CD14-positive monocyte (primary cell): ENCODE data around the gene AGPAT3. TPM values are rescaled to one million over a fixed set of nuclear protein-coding genes. Genes with fewer than 3 reads are reported as not detected.

Experiments
- DNase-seq, 3 donors: peaks; one replicate each; pipeline ENCODE4 v3.0.0-alpha.2; 2011 to 2022
- H2AFZ ChIP-seq: 2 replicates; pipeline ENCODE4 v1.6.0; 2012; ENCODE audit warnings: mild to moderate bottlenecking, low read depth, low read length, inconsistent platforms; ENCODE audit not compliant: insufficient read depth, poor library complexity, severe bottlenecking
- H3K27ac ChIP-seq, 2 donors: 1 replicate in 1 of 2; 2 replicates in 1 of 2; pipeline ENCODE4 v1.5.1; 2012 to 2013; ENCODE audit warnings: low read length in 2 of 2, control low read depth in 1 of 2, inconsistent platforms in 1 of 2, low read depth in 1 of 2, mild to moderate bottlenecking in 1 of 2
- H3K27me3 ChIP-seq, 2 donors: one replicate each; pipeline versions ENCODE4 v1.6.0 to v1.6.1; 2011 to 2013; ENCODE audit warnings: low read length in 2 of 2; ENCODE audit not compliant: control insufficient read depth in 2 of 2, insufficient read depth in 2 of 2
- H3K36me3 ChIP-seq, 2 donors: replicated peaks in 1 of 2; 1 replicate in 1 of 2; 2 replicates in 1 of 2; pipeline versions ENCODE4 v1.5.1 to v1.6.1; 2012 to 2013; ENCODE audit warnings: low read length in 2 of 2, control low read depth in 1 of 2, inconsistent platforms in 1 of 2, mild to moderate bottlenecking in 1 of 2; ENCODE audit not compliant: insufficient read depth in 2 of 2, control insufficient read depth in 1 of 2
- H3K4me1 ChIP-seq, 2 donors: 1 replicate in 1 of 2; 2 replicates in 1 of 2; pipeline versions ENCODE4 v1.5.1 to v1.6.1; 2012 to 2013; ENCODE audit warnings: low read length in 2 of 2, control low read depth in 1 of 2, inconsistent platforms in 1 of 2, mild to moderate bottlenecking in 1 of 2, moderate library complexity in 1 of 2; ENCODE audit not compliant: insufficient read depth in 2 of 2, control insufficient read depth in 1 of 2
- H3K4me2 ChIP-seq: replicated peaks from 2 replicates; pipeline ENCODE3; 2012; ENCODE audit warnings: low read length, moderate library complexity, mild to moderate bottlenecking; ENCODE audit not compliant: poor library complexity, severe bottlenecking; ENCODE audit errors: extremely low read depth
- H3K4me3 ChIP-seq, 3 experiments: fragments of 200-600 bp in 1 of 3; sonication (generic) in 1 of 3; replicated peaks in 1 of 3; 1 replicate in 2 of 3; 2 replicates in 1 of 3; pipeline ENCODE4 v1.5.1; 2011 to 2013; ENCODE audit warnings: low read length in 3 of 3, mild to moderate bottlenecking in 3 of 3, control low read depth in 2 of 3, low read depth in 2 of 3, inconsistent platforms in 1 of 3, moderate library complexity in 1 of 3
- H3K79me2 ChIP-seq: 2 replicates; pipeline ENCODE4 v1.6.0; 2012; ENCODE audit warnings: mild to moderate bottlenecking, control low read depth, inconsistent platforms, low read length, moderate library complexity; ENCODE audit not compliant: insufficient read depth
- H3K9ac ChIP-seq: 2 replicates; pipeline ENCODE4 v1.6.0; 2017; ENCODE audit warnings: low read length, mild to moderate bottlenecking; ENCODE audit not compliant: insufficient read depth, poor library complexity, severe bottlenecking
- H3K9me3 ChIP-seq, 2 donors: replicated peaks in 1 of 2; 1 replicate in 1 of 2; 2 replicates in 1 of 2; pipeline versions ENCODE4 v1.5.1 to v1.6.1; 2012 to 2013; ENCODE audit warnings: low read length in 2 of 2, control low read depth in 1 of 2; ENCODE audit not compliant: control insufficient read depth in 1 of 2, insufficient read depth in 1 of 2
- H4K20me1 ChIP-seq: 2 replicates; pipeline ENCODE4 v1.6.0; 2012; ENCODE audit warnings: mild to moderate bottlenecking, low read length, control low read depth, moderate library complexity; ENCODE audit not compliant: insufficient read depth
- H3K27ac Mint-ChIP-seq, 7 donors: one replicate each; pipeline ENCODE4 v1.8.0; 2020; ENCODE audit warnings: mild to moderate bottlenecking in 7 of 7, mixed read lengths in 7 of 7, moderate library complexity in 6 of 7, inconsistent platforms in 2 of 7
- H3K27me3 Mint-ChIP-seq, 3 donors: one replicate each; pipeline ENCODE4 v1.8.0; 2021 to 2022; ENCODE audit warnings: low read depth in 3 of 3, mild to moderate bottlenecking in 3 of 3, mixed read lengths in 3 of 3, moderate library complexity in 3 of 3, inconsistent platforms in 1 of 3
- H3K36me3 Mint-ChIP-seq, 2 donors: one replicate each; pipeline ENCODE4 v1.8.0; 2020; ENCODE audit warnings: mixed read lengths in 2 of 2, inconsistent platforms in 1 of 2, mild to moderate bottlenecking in 1 of 2
- H3K4me1 Mint-ChIP-seq: one replicate; pipeline ENCODE4 v1.8.0; 2020; ENCODE audit warnings: mild to moderate bottlenecking, mixed read lengths
- H3K4me3 Mint-ChIP-seq, 2 donors: one replicate each; pipeline ENCODE4 v1.8.0; 2020; ENCODE audit warnings: mild to moderate bottlenecking in 2 of 2, mixed read lengths in 2 of 2, moderate library complexity in 1 of 2
- H3K9me3 Mint-ChIP-seq, 7 donors: one replicate each; pipeline ENCODE4 v1.8.0; 2020 to 2022; ENCODE audit warnings: mixed read lengths in 7 of 7, mild to moderate bottlenecking in 6 of 7, moderate library complexity in 6 of 7, inconsistent platforms in 2 of 7
- WGBS: methylation state at CpG from one replicate; pipeline ENCODE4 v1.1.5; 2013; ENCODE audit warnings: missing lambda C conversion rate; ENCODE audit not compliant: insufficient coverage; 5-methylcytosine and 5-hydroxymethylcytosine counted together
- intact Hi-C, 2 donors: fragments of 100-400 bp; cut with micrococcal nuclease; formaldehyde crosslinking; loops; one replicate each; pipeline versions ENCODE4 v1.15.0 to v1.15.1; 2023
- polyA plus RNA-seq, 3 donors: library from polyadenylated mRNA; depleted of rRNA in 1 of 3; unstranded in 2 of 3; stranded (reverse) in 1 of 3; fragments of 300-500 nt in 2 of 3; fragments of >200 nt in 1 of 3; fragmentation: Illumina TruSeq in 2 of 3; gene quantifications; 1 replicate in 2 of 3; 2 replicates in 1 of 3; pipeline ENCODE4 v1.2.3, GENCODE V29; 2012 to 2021
- TF ChIP-seq, protein P1 (sequence below): fragments of 200-600 bp; IDR thresholded peaks from one replicate; pipeline ENCODE4 v1.8.0; 2022; ENCODE audit warnings: antibody characterized with exemption, mild to moderate bottlenecking

AGPAT3 gene
- polyA plus RNA-seq, 3 donors = 24.9 to 49.3 (median 26.2) TPM

DNA sequence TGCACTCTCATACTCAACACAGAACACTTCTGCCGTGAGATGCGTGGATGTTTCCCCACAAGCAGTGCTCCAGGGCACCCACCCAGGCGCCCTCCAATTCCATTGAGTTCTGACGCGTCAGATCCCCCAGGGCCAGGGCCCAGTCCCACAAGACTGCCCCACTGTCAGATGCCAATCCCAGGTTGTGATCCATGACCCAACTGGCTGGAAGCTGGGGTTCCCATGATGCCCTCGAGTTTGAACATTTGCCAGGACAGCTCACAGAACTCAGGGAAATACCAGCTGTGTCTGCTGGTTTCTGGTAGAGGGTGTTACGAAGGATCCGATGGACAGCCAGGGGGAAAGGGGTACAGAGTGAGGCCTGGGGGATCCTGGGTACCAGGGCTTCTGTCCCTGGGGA is 58.4 kb downstream of the AGPAT3 start:
- H3K36me3 Mint-ChIP-seq = peaks cover 54 to 74% of the 10 kb centered on the region in 2 donors
- H3K4me2 ChIP-seq = no peak overlapping the region
- intact Hi-C loops = no loop called here
- H3K4me1 Mint-ChIP-seq = peaks cover 20% of the 10 kb centered on the region
- H3K4me1 ChIP-seq = peaks cover 3 to 4% of the 10 kb centered on the region in 2 donors
- WGBS = 93% methylated on average over 8 of the region's 8 CpGs
- peaks cover 0 to 3% (median 0%) of the 10 kb centered on the region in 3 donors for H3K27me3 Mint-ChIP-seq
- DNase-seq = no peak
- peaks cover 45 to 73% of the 10 kb centered on the region in 2 donors for H3K36me3 ChIP-seq
- TF ChIP-seq, protein P1, sequence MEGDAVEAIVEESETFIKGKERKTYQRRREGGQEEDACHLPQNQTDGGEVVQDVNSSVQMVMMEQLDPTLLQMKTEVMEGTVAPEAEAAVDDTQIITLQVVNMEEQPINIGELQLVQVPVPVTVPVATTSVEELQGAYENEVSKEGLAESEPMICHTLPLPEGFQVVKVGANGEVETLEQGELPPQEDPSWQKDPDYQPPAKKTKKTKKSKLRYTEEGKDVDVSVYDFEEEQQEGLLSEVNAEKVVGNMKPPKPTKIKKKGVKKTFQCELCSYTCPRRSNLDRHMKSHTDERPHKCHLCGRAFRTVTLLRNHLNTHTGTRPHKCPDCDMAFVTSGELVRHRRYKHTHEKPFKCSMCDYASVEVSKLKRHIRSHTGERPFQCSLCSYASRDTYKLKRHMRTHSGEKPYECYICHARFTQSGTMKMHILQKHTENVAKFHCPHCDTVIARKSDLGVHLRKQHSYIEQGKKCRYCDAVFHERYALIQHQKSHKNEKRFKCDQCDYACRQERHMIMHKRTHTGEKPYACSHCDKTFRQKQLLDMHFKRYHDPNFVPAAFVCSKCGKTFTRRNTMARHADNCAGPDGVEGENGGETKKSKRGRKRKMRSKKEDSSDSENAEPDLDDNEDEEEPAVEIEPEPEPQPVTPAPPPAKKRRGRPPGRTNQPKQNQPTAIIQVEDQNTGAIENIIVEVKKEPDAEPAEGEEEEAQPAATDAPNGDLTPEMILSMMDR = no peak
- peak overlapping the region in 5 of 7 donors; percentile 3 to 66 (median 54) for H3K27ac Mint-ChIP-seq
- no peak overlapping the region for H3K4me3 ChIP-seq
- H3K9me3 Mint-ChIP-seq = no peaks in the 10 kb centered on the region
- H3K9me3 ChIP-seq = no peaks in the 10 kb centered on the region
- no peak overlapping the region for H3K27ac ChIP-seq
- H2AFZ ChIP-seq = no peak overlapping the region
- peaks cover 100% of the 10 kb centered on the region for H4K20me1 ChIP-seq
- no peak overlapping the region for H3K9ac ChIP-seq
- H3K79me2 ChIP-seq = peaks cover 88% of the 10 kb centered on the region
- H3K27me3 ChIP-seq = no peaks in the 10 kb centered on the region
- H3K4me3 Mint-ChIP-seq = no peak overlapping the region

DNA sequence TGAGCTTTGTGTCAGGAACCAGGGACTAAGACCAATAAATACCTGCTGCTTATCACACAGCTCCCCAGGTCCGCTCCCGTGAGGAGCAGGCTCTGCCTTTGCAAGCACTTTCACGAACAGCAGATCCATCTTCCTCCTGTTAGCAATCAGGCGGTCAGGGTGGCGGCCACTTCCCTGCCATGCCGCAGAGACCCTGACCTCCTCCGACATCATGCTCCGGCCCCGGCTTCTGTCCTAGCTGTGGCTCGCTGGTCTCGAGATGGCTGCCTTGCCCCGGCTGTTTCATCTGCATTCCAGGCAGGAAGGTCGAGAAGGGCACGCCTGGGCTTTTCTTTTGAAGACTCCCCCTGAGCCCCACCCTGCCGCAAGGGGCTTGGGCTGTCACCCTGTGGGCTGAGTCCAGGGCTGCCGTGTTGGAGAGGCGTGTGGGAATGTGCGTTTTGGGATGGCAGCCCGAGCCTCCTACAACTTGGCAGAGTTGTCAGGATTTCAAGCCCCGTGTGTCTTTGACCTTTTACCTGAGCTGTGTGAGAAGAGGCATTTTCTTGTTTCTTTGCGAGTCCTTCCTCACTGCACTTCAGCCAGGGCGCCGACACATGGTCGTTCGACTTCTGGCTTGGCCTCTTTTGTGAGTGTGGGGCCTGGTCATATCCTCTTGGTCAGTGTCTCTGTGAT is 59.5 kb downstream of the AGPAT3 start:
- peak overlapping the region in 3 of 7 donors; percentile 34 to 44 (median 37) for H3K27ac Mint-ChIP-seq
- no peak overlapping the region for H3K4me3 Mint-ChIP-seq
- peaks cover 62 to 85% of the 10 kb centered on the region in 2 donors for H3K36me3 Mint-ChIP-seq

More for the DNA sequence above, 59.5 kb downstream of the AGPAT3 start:
- no peak for DNase-seq
- no peak overlapping the region for H2AFZ ChIP-seq
- H3K27me3 Mint-ChIP-seq = peaks cover 0 to 3% (median 0%) of the 10 kb centered on the region in 3 donors
- no peaks in the 10 kb centered on the region for H3K4me1 ChIP-seq
- H3K9me3 ChIP-seq = no peaks in the 10 kb centered on the region
- H3K27me3 ChIP-seq = no peaks in the 10 kb centered on the region
- no peak overlapping the region for H3K27ac ChIP-seq
- H3K4me3 ChIP-seq = no peak overlapping the region
- TF ChIP-seq, protein P1 = no peak
- H3K36me3 ChIP-seq = peaks cover 56 to 81% of the 10 kb centered on the region in 2 donors
- 94% methylated on average over 22 of the region's 25 CpGs for WGBS
- H4K20me1 ChIP-seq = peaks cover 100% of the 10 kb centered on the region
- no peak overlapping the region for H3K4me2 ChIP-seq
- H3K79me2 ChIP-seq = peaks cover 88% of the 10 kb centered on the region
- no peaks in the 10 kb centered on the region for H3K9me3 Mint-ChIP-seq
- peaks cover 10% of the 10 kb centered on the region for H3K4me1 Mint-ChIP-seq
- intact Hi-C loops = no loop called here
- H3K9ac ChIP-seq = no peak overlapping the region
